Spleen (tissue), 7 donors: ENCODE results near the gene CCN5.

Experiments used
- CTCF ChIP-seq, 11 experiments: fragments of 200-600 bp in 7 of 11; fragments of 450-650 bp in 4 of 11; sonication (generic) in 4 of 11; IDR thresholded peaks in 8 of 11; conservative IDR thresholded peaks in 3 of 11; 1 replicate in 7 of 11; 2 replicates in 4 of 11; pipeline versions ENCODE4 v1.4.0 to v1.8.0; 2016 to 2021; ENCODE audit warnings: antibody characterized with exemption in 11 of 11, inconsistent platforms in 4 of 11, mild to moderate bottlenecking in 1 of 11
- POLR2A ChIP-seq, 3 donors: fragments of 450-650 bp; IDR thresholded peaks; one replicate each; pipeline ENCODE4 v1.5.1; 2017; ENCODE audit warnings: antibody characterized with exemption in 3 of 3, mild to moderate bottlenecking in 1 of 3
- donor health status: DM: no; HTN: no; CAD: no; lungs with moderate emphysema.
- donor health status: DM: no; HTN: no; CAD: no.
- donor health status: DM: no; HTN: no; CAD: no.

- no peak for TF ChIP-seq CTCF (IDR thresholded peaks at IDR 0.05 in 8 of 11, conservative IDR thresholded peaks at IDR 0.05 in 3 of 11)
- no peak for TF ChIP-seq POLR2A (IDR thresholded peaks at IDR 0.05)
These were observed 9.4 kb downstream of the CCN5 start for GRCh38 chr20:44724423-44725091.
